NCI-H345 (cell line): ENCODE data around the gene CLCA4.
"Not testable (repeated sequence)": the region's sequence is repeated elsewhere in the genome, so short reads cannot be mapped to it uniquely, and the experiment has no call there.

ENCODE experiments used
- DNase-seq: peaks from one replicate; lab custom pipeline; 2025; lab: John Stamatoyannopoulos, UW

CLCA4 gene

GRCh38 chr1:86527306-86527705, 19.6 kb upstream of the CLCA4 start:
- DNase-seq = no peak

DNA sequence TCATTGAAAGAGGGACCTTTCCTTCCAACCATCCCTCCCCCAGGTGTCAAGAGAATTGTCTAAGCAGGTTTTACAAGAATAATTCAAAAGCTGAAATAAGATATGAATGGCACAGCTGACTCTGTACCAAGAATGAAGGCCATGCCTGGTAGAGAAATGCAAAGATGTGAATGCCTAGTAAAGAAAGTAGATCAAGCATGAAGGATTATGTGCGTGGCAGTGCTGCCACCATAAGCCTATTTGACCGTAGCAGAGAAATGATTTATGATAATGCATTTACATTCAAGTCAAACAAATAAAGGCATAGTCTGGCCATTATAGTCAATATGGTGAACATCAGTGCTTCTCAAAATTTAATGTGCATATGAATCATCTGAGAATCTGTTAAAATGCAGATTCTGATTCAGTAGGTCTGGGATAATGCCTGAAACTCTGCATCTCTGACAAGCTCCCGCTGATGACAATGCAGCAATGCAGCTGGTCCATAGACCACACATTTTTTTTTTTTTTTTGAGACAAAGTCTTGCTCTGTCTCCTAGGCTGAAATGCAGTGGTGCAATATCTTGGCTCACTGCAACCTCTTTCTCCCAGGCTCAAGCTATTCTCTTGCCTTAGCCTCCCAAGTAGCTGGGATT, 16.6 kb upstream of the CLCA4 start:
- no peak for DNase-seq

- no peak for DNase-seq
Observed at GRCh38 chr1:86537928-86538695, 8.8 kb upstream of the CLCA4 start.

- DNase-seq = no peak
Observed at GRCh38 chr1:86538775-86539174, 8.1 kb upstream of the CLCA4 start.

GRCh38 chr1:86541859-86542258, 5.0 kb upstream of the CLCA4 start:
- no peak for DNase-seq

GRCh38 chr1:86542631-86543030, 4.2 kb upstream of the CLCA4 start:
- DNase-seq = no peak

- no peak for DNase-seq
Observed at GRCh38 chr1:86548839-86549238, 2.0 kb downstream of the CLCA4 start.

- DNase-seq = no peak
Observed at GRCh38 chr1:86551305-86551704, 4.4 kb downstream of the CLCA4 start.

DNA sequence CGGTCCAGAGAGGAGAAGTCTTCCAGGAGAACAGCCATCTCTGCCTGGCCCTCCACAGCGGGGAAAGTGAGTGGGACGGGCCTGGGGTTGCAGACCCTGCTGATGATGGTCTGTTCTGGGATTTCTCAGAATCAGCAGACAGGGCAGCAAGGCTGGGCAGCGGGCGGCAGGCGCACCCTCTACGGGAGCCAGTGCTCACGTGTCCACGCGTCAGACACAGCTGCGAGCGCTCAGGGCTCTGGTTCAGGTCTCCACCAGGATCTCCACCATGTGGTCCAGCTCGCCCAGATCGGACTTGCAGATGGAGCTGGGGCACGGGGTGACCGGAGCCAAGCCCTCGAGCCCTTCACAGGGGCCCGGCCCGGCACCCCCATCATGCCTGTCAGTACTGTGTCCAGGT, 5.5 kb downstream of the CLCA4 start:
- DNase-seq = no peak

DNA sequence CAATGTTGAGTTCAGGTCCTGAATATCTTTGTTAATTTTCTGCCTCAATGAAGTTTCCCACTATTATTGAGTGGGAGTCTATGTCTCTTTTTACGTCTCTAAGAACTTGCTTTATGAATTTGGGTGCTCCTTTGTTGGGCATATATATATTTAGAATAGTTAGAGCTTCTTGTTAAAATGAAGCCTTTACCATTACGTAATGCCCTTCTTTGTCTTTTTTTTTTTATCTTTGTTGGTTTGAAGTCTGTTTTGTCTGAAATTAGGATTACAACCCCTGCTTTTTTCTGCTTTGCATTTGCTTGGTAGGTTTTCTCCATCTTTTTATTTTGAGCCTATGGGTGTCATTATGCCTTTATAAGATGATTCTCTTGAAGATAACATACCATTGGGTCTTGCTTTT, 10.9 kb downstream of the CLCA4 start:
- no peak for DNase-seq

- DNase-seq = no peak
Observed at GRCh38 chr1:86563849-86564248, 17.0 kb downstream of the CLCA4 start.

DNA sequence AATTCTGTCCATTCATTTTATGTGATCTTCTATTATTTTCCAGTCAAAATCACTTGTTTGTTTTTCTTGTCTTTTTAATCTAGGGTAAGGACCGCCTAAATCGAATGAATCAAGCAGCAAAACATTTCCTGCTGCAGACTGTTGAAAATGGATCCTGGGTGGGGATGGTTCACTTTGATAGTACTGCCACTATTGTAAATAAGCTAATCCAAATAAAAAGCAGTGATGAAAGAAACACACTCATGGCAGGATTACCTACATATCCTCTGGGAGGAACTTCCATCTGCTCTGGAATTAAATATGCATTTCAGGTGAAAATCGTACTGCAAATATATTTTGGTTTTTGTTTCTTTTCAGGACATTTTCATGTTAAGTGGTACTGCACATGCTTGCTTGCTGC, 20.5 kb downstream of the CLCA4 start:
- no peak for DNase-seq

DNA sequence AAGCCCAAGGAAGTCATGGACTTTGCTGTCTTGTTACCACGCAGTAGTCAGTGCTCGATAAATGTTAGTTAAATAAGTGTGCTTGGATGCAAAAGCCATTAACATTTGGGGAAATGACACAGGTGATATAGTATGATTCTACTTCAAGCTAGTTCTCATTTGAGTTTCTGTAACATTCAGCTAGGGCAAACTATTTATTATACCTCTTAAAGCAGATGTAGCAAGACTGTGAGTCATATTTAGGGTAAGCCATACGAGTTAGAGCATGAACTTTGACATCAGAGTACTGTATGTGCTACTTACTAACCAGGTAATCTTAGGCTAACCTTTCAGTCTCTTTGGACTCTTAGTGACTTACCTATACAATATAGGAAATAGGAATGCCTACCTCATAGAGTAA, 21.0 kb downstream of the CLCA4 start:
- no peak for DNase-seq

DNA sequence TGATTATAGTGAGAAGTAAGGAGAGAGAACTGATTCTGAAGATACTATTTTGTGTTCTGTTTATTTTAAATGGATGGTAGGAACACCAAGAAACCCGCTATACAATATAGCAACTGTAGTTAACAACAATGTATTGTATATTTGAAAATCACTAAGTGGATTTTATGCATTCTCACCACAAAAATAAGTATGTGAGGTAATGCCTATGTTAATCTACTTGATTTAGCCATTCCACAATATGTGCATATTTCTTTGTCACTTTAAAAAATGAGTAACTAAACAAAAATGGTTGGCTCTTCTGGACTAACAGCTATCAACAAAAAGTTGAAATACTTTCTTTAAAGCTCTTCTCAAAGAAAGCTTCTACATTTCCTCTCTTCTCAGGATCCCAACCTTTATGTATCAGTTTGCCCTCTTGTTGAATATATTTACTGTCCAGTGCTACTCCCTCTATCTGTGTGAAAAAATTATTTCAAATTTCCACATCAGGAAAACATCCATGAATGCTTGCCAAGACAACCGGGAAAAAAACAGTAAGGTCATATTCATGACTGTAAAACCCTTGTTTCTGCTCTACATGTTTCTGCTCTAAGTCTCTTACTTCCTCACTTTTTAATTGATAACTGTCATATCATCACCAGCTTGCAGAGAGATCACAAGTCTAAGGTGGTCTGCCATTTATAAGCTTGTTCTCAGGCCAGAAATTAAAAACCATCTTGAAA, 27.0 kb downstream of the CLCA4 start:
- DNase-seq = no peak

- no peak for DNase-seq
Observed at GRCh38 chr1:86581231-86581630, 34.4 kb downstream of the CLCA4 start.

DNA sequence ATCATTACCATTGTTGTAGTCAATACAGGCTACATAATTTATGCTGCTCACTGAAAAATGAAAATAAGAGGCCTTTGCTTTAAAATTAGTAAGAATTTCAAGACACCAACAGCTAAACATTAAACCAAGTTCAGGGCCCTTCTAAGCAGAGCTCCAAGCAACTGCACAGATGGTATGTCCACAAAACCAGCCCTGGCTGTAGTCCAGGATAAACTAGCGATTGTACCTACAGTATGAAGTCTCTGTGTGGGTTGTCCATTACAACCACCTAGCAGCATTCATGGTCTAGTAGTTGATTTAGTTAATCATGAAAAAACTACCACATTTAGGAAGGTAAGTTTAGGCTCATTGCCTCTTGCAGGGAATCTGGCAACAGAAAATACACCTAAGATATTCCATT, 35.3 kb downstream of the CLCA4 start:
- no peak for DNase-seq

GRCh38 chr1:86583032-86583431, 36.2 kb downstream of the CLCA4 start:
- DNase-seq = no peak

GRCh38 chr1:86583593-86583992, 36.7 kb downstream of the CLCA4 start:
- DNase-seq = no peak

- no peak for DNase-seq
Observed at GRCh38 chr1:86594284-86594770, 47.4 kb downstream of the CLCA4 start.

- no peak for DNase-seq
Observed at GRCh38 chr1:86596224-86596623, 49.3 kb downstream of the CLCA4 start.

GRCh38 chr1:86596741-86597290, 49.9 kb downstream of the CLCA4 start:
- no peak for DNase-seq

DNA sequence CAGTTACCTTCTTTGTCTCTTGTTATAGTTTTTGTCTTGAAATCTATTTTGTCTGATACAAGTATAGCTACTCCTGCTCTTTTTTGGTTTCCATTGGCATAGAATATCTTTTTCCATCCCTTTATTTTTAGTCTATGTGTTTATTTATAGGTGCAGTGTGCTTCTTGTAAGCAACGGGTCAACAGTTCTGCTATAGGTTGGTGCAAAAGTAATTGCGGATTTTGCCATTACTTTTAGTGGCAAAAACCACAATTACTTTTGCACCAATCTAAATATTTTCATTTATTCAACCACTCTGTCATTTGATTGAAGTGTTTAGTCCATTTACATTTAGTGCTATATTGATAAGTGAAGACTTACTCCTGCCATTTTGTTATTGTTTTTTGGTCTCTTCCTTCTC, 59.2 kb downstream of the CLCA4 start:
- not testable (repeated sequence) for DNase-seq

- DNase-seq = no peak
Observed at GRCh38 chr1:86616433-86616832, 69.6 kb downstream of the CLCA4 start.
